Lung (tissue), 12 donors: ENCODE data around the gene P3H4. TPM values are rescaled to one million over a fixed set of nuclear protein-coding genes. Genes with fewer than 3 reads are reported as not detected.

Source experiments
- ATAC-seq: fragments of 200-7000 bp; cut with Tn5 transposase; one replicate; pipeline ENCODE4 v1.9.1; 2020; ENCODE audit warnings: moderate number of reproducible peaks; ENCODE audit not compliant: insufficient read depth, low FRiP score
- DNase-seq, 3 donors: peaks; one replicate each; pipeline ENCODE4 v3.0.0-alpha.2; 2013 to 2017
- H3K27ac ChIP-seq, 2 donors: one replicate each; pipeline ENCODE4 v1.5.1; 2013; ENCODE audit warnings: mild to moderate bottlenecking in 2 of 2, moderate library complexity in 2 of 2, control low read depth in 1 of 2, inconsistent platforms in 1 of 2, low read depth in 1 of 2, low read length in 1 of 2
- H3K27me3 ChIP-seq, 3 donors: one replicate each; pipeline ENCODE4 v1.5.1; 2013; ENCODE audit warnings: low read length in 2 of 3; ENCODE audit not compliant: control insufficient read depth in 3 of 3, insufficient read depth in 3 of 3
- H3K36me3 ChIP-seq, 4 donors: one replicate each; pipeline ENCODE4 v1.5.1; 2013; ENCODE audit warnings: low read length in 4 of 4, mild to moderate bottlenecking in 1 of 4, moderate library complexity in 1 of 4; ENCODE audit not compliant: control insufficient read depth in 4 of 4, insufficient read depth in 4 of 4
- H3K4me1 ChIP-seq, 5 donors: one replicate each; pipeline ENCODE4 v1.5.1; 2013; ENCODE audit warnings: low read length in 5 of 5, mild to moderate bottlenecking in 2 of 5, moderate library complexity in 1 of 5; ENCODE audit not compliant: control insufficient read depth in 5 of 5, insufficient read depth in 5 of 5
- H3K4me3 ChIP-seq: one replicate; pipeline ENCODE4 v1.5.1; 2013; ENCODE audit warnings: mild to moderate bottlenecking, control low read depth, moderate library complexity
- H3K9ac ChIP-seq, 2 donors: one replicate each; pipeline ENCODE4 v1.5.1; 2013; ENCODE audit warnings: low read length in 2 of 2, control low read depth in 1 of 2; ENCODE audit not compliant: insufficient read depth in 1 of 2
- H3K9me3 ChIP-seq, 4 donors: one replicate each; pipeline ENCODE4 v1.5.1; 2013; ENCODE audit warnings: low read length in 3 of 4, mild to moderate bottlenecking in 1 of 4, moderate library complexity in 1 of 4; ENCODE audit not compliant: control insufficient read depth in 4 of 4, insufficient read depth in 3 of 4
- WGBS, 2 donors: extraction: QIAGEN DNeasy Blood & Tissue Kit; methylation state at CpG; one replicate each; pipeline ENCODE4 v1.1.7; 2013; 5-methylcytosine and 5-hydroxymethylcytosine counted together
- polyA plus RNA-seq, 2 donors: library from polyadenylated mRNA; stranded (reverse); fragments of 200-250 nt; gene quantifications; one replicate each; pipeline ENCODE4 v1.2.1, GENCODE V29; 2013
- total RNA-seq, 2 donors: library from RNA; depleted of rRNA in 1 of 2; stranded (reverse); fragments of >200 nt in 1 of 2; gene quantifications; one replicate each; pipeline ENCODE4 v1.2.1, GENCODE V29; 2014 to 2021
- TF ChIP-seq, protein P1 (sequence below): IDR thresholded peaks from 2 replicates; pipeline ENCODE4 v1.5.1; 2012; ENCODE audit warnings: mild to moderate bottlenecking; ENCODE audit errors: control extremely low read depth, extremely low read depth
- donor health status: control.
- donor health status: control.
- donor health status: Bipolar disorder and iron deficiency.
- donor health status: healthy.
- donor health status: DM: yes; HTN: yes; CAD: no.

The P3H4 gene
- total and polyA plus RNA-seq, 4 donors: 6.8 to 13.2 (median 11.0) TPM

DNA sequence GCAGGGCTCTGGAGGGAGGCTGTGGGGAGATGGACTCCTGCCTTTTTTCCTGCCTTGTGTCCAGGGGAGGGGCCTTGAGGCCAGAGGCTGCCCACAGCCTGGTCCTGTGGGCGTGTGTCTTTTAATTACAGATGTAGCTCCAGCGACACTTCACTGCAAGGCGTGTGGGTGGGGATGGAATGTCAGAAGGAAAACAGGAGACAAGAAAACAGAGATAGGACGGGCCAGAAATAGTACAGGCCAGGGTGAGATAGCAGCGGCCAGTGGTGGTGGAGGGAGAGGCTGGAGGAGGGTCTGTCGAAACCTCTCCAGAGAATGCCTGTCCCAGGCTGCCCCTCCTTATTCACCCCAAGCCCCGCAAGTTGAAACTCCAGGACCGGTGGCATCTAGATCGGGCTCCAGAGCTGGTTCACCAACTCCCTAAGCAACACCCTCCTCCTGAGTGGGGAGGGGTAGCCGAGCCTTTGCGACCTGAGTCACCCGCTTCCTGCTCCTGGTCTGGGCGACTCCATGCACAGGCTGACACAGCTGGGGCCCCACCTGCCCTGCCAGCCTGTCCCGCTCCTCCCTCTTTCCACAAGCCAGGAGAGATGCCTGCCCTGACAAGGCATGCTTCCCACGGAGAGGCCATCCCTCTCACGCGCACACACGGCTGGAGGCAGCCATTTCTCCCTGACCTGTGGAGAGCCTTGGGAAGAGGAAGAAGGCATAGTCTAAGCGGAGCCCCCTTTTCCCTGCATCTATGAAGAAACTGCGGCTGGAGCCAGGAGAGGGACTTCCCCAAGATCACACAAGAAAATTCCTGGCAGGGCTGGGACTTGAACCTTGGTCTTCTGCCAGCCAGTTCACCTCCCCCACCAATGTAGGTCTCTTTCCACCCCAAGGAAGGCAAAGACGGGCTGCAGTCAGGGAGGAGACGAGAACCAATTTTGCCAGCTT, 18.6 kb downstream of the P3H4 start:
- peak; percentile 52 to 75 (median 60) for DNase-seq
- TF ChIP-seq, protein P1, sequence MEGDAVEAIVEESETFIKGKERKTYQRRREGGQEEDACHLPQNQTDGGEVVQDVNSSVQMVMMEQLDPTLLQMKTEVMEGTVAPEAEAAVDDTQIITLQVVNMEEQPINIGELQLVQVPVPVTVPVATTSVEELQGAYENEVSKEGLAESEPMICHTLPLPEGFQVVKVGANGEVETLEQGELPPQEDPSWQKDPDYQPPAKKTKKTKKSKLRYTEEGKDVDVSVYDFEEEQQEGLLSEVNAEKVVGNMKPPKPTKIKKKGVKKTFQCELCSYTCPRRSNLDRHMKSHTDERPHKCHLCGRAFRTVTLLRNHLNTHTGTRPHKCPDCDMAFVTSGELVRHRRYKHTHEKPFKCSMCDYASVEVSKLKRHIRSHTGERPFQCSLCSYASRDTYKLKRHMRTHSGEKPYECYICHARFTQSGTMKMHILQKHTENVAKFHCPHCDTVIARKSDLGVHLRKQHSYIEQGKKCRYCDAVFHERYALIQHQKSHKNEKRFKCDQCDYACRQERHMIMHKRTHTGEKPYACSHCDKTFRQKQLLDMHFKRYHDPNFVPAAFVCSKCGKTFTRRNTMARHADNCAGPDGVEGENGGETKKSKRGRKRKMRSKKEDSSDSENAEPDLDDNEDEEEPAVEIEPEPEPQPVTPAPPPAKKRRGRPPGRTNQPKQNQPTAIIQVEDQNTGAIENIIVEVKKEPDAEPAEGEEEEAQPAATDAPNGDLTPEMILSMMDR: no peak
- Histone ChIP-seq H3K4me1 (peaks cover 5 to 24% (median 17%) of the 10 kb centered on the region in 5 donors), H3K9me3 (no peaks in the 10 kb centered on the region), H3K27me3 (no peaks in the 10 kb centered on the region), H3K4me3 (no peak overlapping the region), H3K9ac (peak overlapping the region; percentile 25 to 47), H3K27ac (peak overlapping the region; percentile 71 to 89), H3K36me3 (no peaks in the 10 kb centered on the region)
- 25 to 32% methylated on average over 22 of the region's 22 CpGs for whole genome bisulfite sequencing, 2 donors
- ATAC-seq: peak; percentile 86

DNA sequence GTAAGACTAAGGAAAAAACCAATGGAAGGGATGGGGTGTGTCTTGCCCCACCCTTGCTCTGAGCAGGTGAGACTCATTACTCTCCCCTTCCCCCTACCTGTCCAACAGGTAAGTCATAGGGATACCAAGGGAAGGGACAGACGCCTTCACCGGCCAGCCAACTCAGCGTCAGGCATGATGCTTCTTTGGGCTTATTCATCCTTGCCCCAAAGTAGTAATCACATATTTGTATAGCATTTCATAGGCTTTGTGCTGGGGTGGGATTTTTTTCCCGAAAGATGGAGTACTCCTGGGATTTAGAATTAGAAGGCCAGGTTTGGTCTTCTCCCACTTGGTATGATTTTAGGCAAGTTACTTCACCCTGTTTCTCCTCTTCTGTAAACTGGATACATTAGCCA, 24.7 kb downstream of the P3H4 start:
- ATAC-seq (no peak), DNase-seq (no peak)
- H3K9me3 ChIP-seq: no peaks in the 10 kb centered on the region
- H3K27me3 ChIP-seq: no peaks in the 10 kb centered on the region
- H3K27ac ChIP-seq: peak overlapping the region; percentile 57 to 66
- TF ChIP-seq, protein P1: no peak
- H3K4me3 ChIP-seq: no peak overlapping the region
- WGBS, 2 donors: 38 to 62% methylated on average over 4 of the region's 4 CpGs
- peak overlapping the region in 1 of 2 donors; percentile 61 for H3K9ac ChIP-seq
- peaks cover 6 to 25% (median 23%) of the 10 kb centered on the region in 5 donors for H3K4me1 ChIP-seq
- H3K36me3 ChIP-seq: no peaks in the 10 kb centered on the region

DNA sequence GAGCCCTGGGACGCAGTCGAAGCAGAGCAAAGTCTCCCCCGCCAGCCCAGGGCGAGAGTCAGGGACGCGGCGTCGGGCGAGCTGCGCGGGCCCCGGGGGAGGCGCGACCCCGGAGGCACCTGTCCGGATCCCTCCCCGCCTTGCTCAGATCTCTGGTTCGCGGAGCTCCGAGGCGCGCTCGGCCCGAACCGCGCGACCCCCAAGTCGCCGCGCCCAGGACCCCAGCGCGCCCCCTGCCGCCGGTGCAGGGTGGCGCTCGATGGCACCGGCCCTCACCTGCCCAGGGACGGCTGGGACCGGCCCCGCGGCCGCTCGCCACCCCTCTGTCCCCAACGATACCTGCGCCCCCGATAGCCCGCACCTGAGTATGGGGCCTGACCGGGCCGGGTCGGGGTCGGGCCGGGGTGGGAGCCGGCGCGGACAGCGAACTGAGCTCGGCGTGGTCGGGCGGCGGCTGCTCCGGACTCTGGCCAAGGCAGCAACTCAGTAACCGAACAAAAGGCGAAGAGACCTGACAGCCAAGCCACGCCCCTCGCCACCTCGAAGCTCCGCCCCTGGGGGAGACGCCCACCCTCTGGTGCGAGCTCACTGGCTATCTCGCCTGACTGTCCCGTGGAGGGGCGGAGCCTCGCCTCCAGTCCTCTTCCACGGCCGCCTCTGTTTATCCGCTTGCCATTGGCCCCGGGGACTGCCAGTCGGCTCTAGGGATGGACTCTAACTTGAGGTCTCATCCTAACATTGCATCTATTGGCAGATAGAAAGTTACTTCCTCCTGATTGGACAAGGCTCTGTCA, 25.3 kb downstream of the P3H4 start, which contains the start of gene JUP:
Gene JUP (minus strand): TSS at position 485 of the 794 bp plus-strand sequence. CDS start 14,857 bp downstream, outside the sequence.
- DNase-seq (peak; percentile 99 to 100 (median 99)), ATAC-seq (peak; percentile 96)
- H3K27ac ChIP-seq: peak within 1 kb of the TSS; percentile 94 to 95
- H3K9me3 ChIP-seq: no peaks in the 10 kb centered on the region
- no peaks in the 10 kb centered on the region for H3K36me3 ChIP-seq
- H3K4me1 ChIP-seq: peaks cover 6 to 30% (median 26%) of the 10 kb centered on the region in 5 donors
- WGBS, 2 donors: 1% methylated on average over 70 to 79 of the region's 79 CpGs
- H3K27me3 ChIP-seq: no peaks in the 10 kb centered on the region
- peak within 1 kb of the TSS; percentile 71 for H3K4me3 ChIP-seq
- H3K9ac ChIP-seq: peak within 1 kb of the TSS; percentile 50 to 61
- TF ChIP-seq, protein P1: peak; percentile 4
